Cardiac muscle cell (in vitro differentiated cells and primary cell): ENCODE data around the gene CLIC5. TPM values are rescaled to one million over a fixed set of nuclear protein-coding genes. Genes with fewer than 3 reads are reported as not detected.

Experiments
- DNase-seq, 2 donors: peaks; one replicate each; pipeline versions ENCODE4 v3.0.0 to v3.0.0-alpha.2; 2010 to 2017; ENCODE audit warnings: low read depth in 1 of 2, low spot score in 1 of 2
- H3K27ac ChIP-seq: fragments of 200-600 bp; sonication (generic); 2 replicates; pipeline ENCODE4 v1.5.1; 2016
- H3K27me3 ChIP-seq: fragments of 200-600 bp; sonication (generic); 2 replicates; pipeline ENCODE4 v1.6.0; 2016; ENCODE audit warnings: control low read depth
- H3K36me3 ChIP-seq: fragments of 200-600 bp; sonication (generic); 2 replicates; pipeline ENCODE4 v1.5.1; 2016; ENCODE audit warnings: control low read depth
- H3K4me1 ChIP-seq: fragments of 200-600 bp; sonication (generic); 2 replicates; pipeline ENCODE4 v1.8.1; 2017; ENCODE audit warnings: low read depth, mild to moderate bottlenecking, mixed run types
- H3K4me3 ChIP-seq: fragments of 200-600 bp; sonication (generic); 2 replicates; pipeline ENCODE4 v1.5.1; 2016; ENCODE audit warnings: mild to moderate bottlenecking
- H3K9me3 ChIP-seq: fragments of 200-600 bp; sonication (generic); 2 replicates; pipeline ENCODE4 v1.5.1; 2017; ENCODE audit warnings: low read depth, mild to moderate bottlenecking, control low read depth
- CTCF ChIP-seq: IDR thresholded peaks from 2 replicates; pipeline ENCODE4 v1.5.1; 2012; ENCODE audit warnings: low read depth, mild to moderate bottlenecking, low read length
- polyA plus RNA-seq: library from polyadenylated mRNA; unstranded; fragments of >200 nt; fragmentation: Nextera tagmentation; extraction: Ambion mirVana; gene quantifications from 2 replicates; pipeline ENCODE4 v1.2.1, GENCODE V29; 2016
- total RNA-seq: library from RNA; depleted of rRNA; stranded (reverse); fragments of >200 nt; gene quantifications from 2 replicates; pipeline ENCODE4 v1.2.3, GENCODE V29; 2016

Gene CLIC5
- total and polyA plus RNA-seq, 2 experiments from 2014 or later, result 10.5 to 24.5 TPM

- Histone ChIP-seq H3K36me3 (no peaks in the 10 kb centered on the region), H3K27ac (no peak overlapping the region), H3K4me3 (no peak overlapping the region), H3K27me3 (no peaks in the 10 kb centered on the region), H3K9me3 (no peaks in the 10 kb centered on the region), H3K4me1 (peaks cover 11% of the 10 kb centered on the region)
- DNase-seq, result no peak
- TF ChIP-seq CTCF, result no peak
Measured at GRCh38 chr6:45832063-45832462, 183.6 kb downstream of the CLIC5 start.

Other genes with a start within 250 kb of the CLIC5 start
- 7.5 TPM in 2 replicates for gene ENPP4, start 114.1 kb upstream of the CLIC5 start, total RNA-seq
- gene ENPP4, start 114.1 kb upstream of the CLIC5 start, polyA plus RNA-seq, result 5.8 and 7.2 TPM in 2 replicates
- gene ENPP5, start 155.1 kb upstream of the CLIC5 start, total RNA-seq, result 2.6 and 3.7 TPM in 2 replicates
- gene ENPP5, start 155.1 kb upstream of the CLIC5 start, polyA plus RNA-seq, result 5.4 and 7.1 TPM in 2 replicates